ENCODE results near the gene DLGAP1.
"Not testable (repeated sequence)": the region's sequence is repeated elsewhere in the genome, so short reads cannot be mapped to it uniquely, and the experiment has no call there.

Gene DLGAP1

GRCh38 chr18:3723554-3723953 lies 731.6 kb downstream of the DLGAP1 start:
- no peak for DNase-seq (ENCODE audit: low spot score)

GRCh38 chr18:3722649-3723433 lies 732.3 kb downstream of the DLGAP1 start:
- DNase-seq (ENCODE audit: low spot score): no peak

- DNase-seq (ENCODE audit: low spot score): no peak
These were observed 733.1 kb downstream of the DLGAP1 start for GRCh38 chr18:3721771-3722648.

- no peak for DNase-seq (ENCODE audit: low spot score)
These were observed 734.1 kb downstream of the DLGAP1 start for GRCh38 chr18:3720818-3721545.

- DNase-seq (ENCODE audit: low spot score): no peak
These were observed 734.9 kb downstream of the DLGAP1 start for GRCh38 chr18:3720159-3720558.

- DNase-seq (ENCODE audit: low spot score): no peak
These were observed 737.6 kb downstream of the DLGAP1 start for GRCh38 chr18:3717376-3718025.

- no peak for DNase-seq (ENCODE audit: low spot score)
These were observed 738.9 kb downstream of the DLGAP1 start for GRCh38 chr18:3716116-3716660.

- no peak for DNase-seq (ENCODE audit: low spot score)
These were observed 739.7 kb downstream of the DLGAP1 start for GRCh38 chr18:3715231-3716080.

- no peak for DNase-seq (ENCODE audit: low spot score)
These were observed 741.4 kb downstream of the DLGAP1 start for GRCh38 chr18:3713708-3714107.

- no peak for DNase-seq (ENCODE audit: low spot score)
These were observed 741.9 kb downstream of the DLGAP1 start for GRCh38 chr18:3713166-3713565.

- no peak for DNase-seq (ENCODE audit: low spot score)
These were observed 742.6 kb downstream of the DLGAP1 start for GRCh38 chr18:3712491-3712890.

- DNase-seq (ENCODE audit: low spot score): no peak
These were observed 744.3 kb downstream of the DLGAP1 start for GRCh38 chr18:3710712-3711301.

- DNase-seq (ENCODE audit: low spot score): no peak
These were observed 745.9 kb downstream of the DLGAP1 start for GRCh38 chr18:3709205-3709604.

GRCh38 chr18:3706279-3707097 lies 748.6 kb downstream of the DLGAP1 start:
- DNase-seq (ENCODE audit: low spot score): peak; percentile 20

- DNase-seq (ENCODE audit: low spot score): no peak
These were observed 750.4 kb downstream of the DLGAP1 start for GRCh38 chr18:3704556-3705344.

- DNase-seq (ENCODE audit: low spot score): peak; percentile 82
These were observed 751.4 kb downstream of the DLGAP1 start for GRCh38 chr18:3703732-3704176.

- not testable (repeated sequence) for DNase-seq (ENCODE audit: low spot score)
These were observed 755.2 kb downstream of the DLGAP1 start for GRCh38 chr18:3699707-3700567.
